ENCODE measurements around the gene RAP1GAP2. TPM values are rescaled to one million over a fixed set of nuclear protein-coding genes. Genes with fewer than 3 reads are reported as not detected.
"Not testable (repeated sequence)": the region's sequence is repeated elsewhere in the genome, so short reads cannot be mapped to it uniquely, and the experiment has no call there.

The RAP1GAP2 gene
- polyA plus RNA-seq, 3 donors = 3.9 to 17.9 (median 4.7) TPM

GRCh38 chr17:2990396-2990795 lies 194.2 kb downstream of the RAP1GAP2 start:
- H3K27ac ChIP-seq (ENCODE audit: low read depth, low read length) = no peak overlapping the region
- 80 to 93% (median 86%) methylated on average over 9 of the region's 9 CpGs for WGBS, 3 donors

- H3K27ac ChIP-seq (ENCODE audit: low read depth, low read length) = not testable (repeated sequence)
- 91 to 94% (median 93%) methylated on average over 21 of the region's 21 CpGs for WGBS, 3 donors
Observed at GRCh38 chr17:2991396-2992180, 195.3 kb downstream of the RAP1GAP2 start.

- WGBS, 3 donors = 95 to 99% (median 98%) methylated on average over 6 of the region's 6 CpGs
- no peak overlapping the region for H3K27ac ChIP-seq (ENCODE audit: low read depth, low read length)
Observed at GRCh38 chr17:2994441-2994840, 198.2 kb downstream of the RAP1GAP2 start.

GRCh38 chr17:2995377-2995776 lies 199.1 kb downstream of the RAP1GAP2 start:
- H3K27ac ChIP-seq (ENCODE audit: low read depth, low read length) = no peak overlapping the region
- 70 to 86% (median 75%) methylated on average over 22 of the region's 22 CpGs for WGBS, 3 donors

GRCh38 chr17:2995886-2996809 lies 199.9 kb downstream of the RAP1GAP2 start:
- no peak overlapping the region for H3K27ac ChIP-seq (ENCODE audit: low read depth, low read length)
- 52 to 74% (median 63%) methylated on average over 17 of the region's 17 CpGs for WGBS, 3 donors

GRCh38 chr17:2996810-2997670 lies 200.8 kb downstream of the RAP1GAP2 start:
- H3K27ac ChIP-seq (ENCODE audit: low read depth, low read length) = no peak overlapping the region
- 58 to 95% (median 90%) methylated on average over 11 of the region's 11 CpGs for WGBS, 3 donors

- WGBS, 3 donors = 96 to 97% (median 96%) methylated on average over 9 of the region's 9 CpGs
- H3K27ac ChIP-seq (ENCODE audit: low read depth, low read length) = not testable (repeated sequence)
Observed at GRCh38 chr17:2998469-2998901, 202.2 kb downstream of the RAP1GAP2 start.

- WGBS, 3 donors = 45 to 49% (median 47%) methylated on average over 14 of the region's 14 CpGs
- no peak overlapping the region for H3K27ac ChIP-seq (ENCODE audit: low read depth, low read length)
Observed at GRCh38 chr17:3002538-3003295, 206.5 kb downstream of the RAP1GAP2 start.

GRCh38 chr17:3003296-3004149 lies 207.3 kb downstream of the RAP1GAP2 start:
- H3K27ac ChIP-seq (ENCODE audit: low read depth, low read length) = no peak overlapping the region
- 39 to 49% (median 43%) methylated on average over 23 of the region's 23 CpGs for WGBS, 3 donors

- no peak overlapping the region for H3K27ac ChIP-seq (ENCODE audit: low read depth, low read length)
- 3 to 7% (median 6%) methylated on average over 36 of the region's 36 CpGs for WGBS, 3 donors
Observed at GRCh38 chr17:3004150-3004801, 208.0 kb downstream of the RAP1GAP2 start.

- no peak overlapping the region for H3K27ac ChIP-seq (ENCODE audit: low read depth, low read length)
- WGBS, 3 donors = 62 to 84% (median 79%) methylated on average over 13 of the region's 13 CpGs
Observed at GRCh38 chr17:3004925-3005324, 208.7 kb downstream of the RAP1GAP2 start.

GRCh38 chr17:3005696-3006095 lies 209.5 kb downstream of the RAP1GAP2 start:
- H3K27ac ChIP-seq (ENCODE audit: low read depth, low read length) = no peak overlapping the region
- 89 to 95% (median 93%) methylated on average over 12 of the region's 12 CpGs for WGBS, 3 donors

- WGBS, 3 donors = 60 to 80% (median 67%) methylated on average over 4 of the region's 4 CpGs
- no peak overlapping the region for H3K27ac ChIP-seq (ENCODE audit: low read depth, low read length)
Observed at GRCh38 chr17:3006801-3007200, 210.6 kb downstream of the RAP1GAP2 start.

GRCh38 chr17:3007651-3008121 lies 211.4 kb downstream of the RAP1GAP2 start:
- 92 to 94% (median 93%) methylated on average over 11 of the region's 11 CpGs for WGBS, 3 donors

GRCh38 chr17:3008336-3009288 lies 212.4 kb downstream of the RAP1GAP2 start:
- 87 to 93% (median 89%) methylated on average over 25 of the region's 25 CpGs for WGBS, 3 donors
- H3K27ac ChIP-seq (ENCODE audit: low read depth, low read length) = no peak overlapping the region

More at GRCh38 chr17:3007651-3008121, 211.4 kb downstream of the RAP1GAP2 start:
- no peak overlapping the region for H3K27ac ChIP-seq (ENCODE audit: low read depth, low read length)

Measured in adipose tissue (tissue), 3 donors.